Right renal pelvis (tissue), 4 donors: ENCODE data around the gene PLD1. TPM values are rescaled to one million over a fixed set of nuclear protein-coding genes. Genes with fewer than 3 reads are reported as not detected.
"Not testable (repeated sequence)": the region's sequence is repeated elsewhere in the genome, so short reads cannot be mapped to it uniquely, and the experiment has no call there.

Experiments
- DNase-seq, 4 donors: peaks; one replicate each; pipeline ENCODE4 v3.0.0-alpha.2; 2013; ENCODE audit warnings: low read depth in 4 of 4, low spot score in 3 of 4, missing footprints in 1 of 4
- polyA plus RNA-seq, 4 donors: library from polyadenylated mRNA; unstranded; fragments of 120-200 nt; gene quantifications; one replicate each; pipeline ENCODE4 v1.2.1, GENCODE V29; 2013; ENCODE audit not compliant: insufficient read length in 4 of 4

PLD1 gene
- polyA plus RNA-seq, 4 donors, result 9.8 to 12.7 (median 10.9) TPM

DNA sequence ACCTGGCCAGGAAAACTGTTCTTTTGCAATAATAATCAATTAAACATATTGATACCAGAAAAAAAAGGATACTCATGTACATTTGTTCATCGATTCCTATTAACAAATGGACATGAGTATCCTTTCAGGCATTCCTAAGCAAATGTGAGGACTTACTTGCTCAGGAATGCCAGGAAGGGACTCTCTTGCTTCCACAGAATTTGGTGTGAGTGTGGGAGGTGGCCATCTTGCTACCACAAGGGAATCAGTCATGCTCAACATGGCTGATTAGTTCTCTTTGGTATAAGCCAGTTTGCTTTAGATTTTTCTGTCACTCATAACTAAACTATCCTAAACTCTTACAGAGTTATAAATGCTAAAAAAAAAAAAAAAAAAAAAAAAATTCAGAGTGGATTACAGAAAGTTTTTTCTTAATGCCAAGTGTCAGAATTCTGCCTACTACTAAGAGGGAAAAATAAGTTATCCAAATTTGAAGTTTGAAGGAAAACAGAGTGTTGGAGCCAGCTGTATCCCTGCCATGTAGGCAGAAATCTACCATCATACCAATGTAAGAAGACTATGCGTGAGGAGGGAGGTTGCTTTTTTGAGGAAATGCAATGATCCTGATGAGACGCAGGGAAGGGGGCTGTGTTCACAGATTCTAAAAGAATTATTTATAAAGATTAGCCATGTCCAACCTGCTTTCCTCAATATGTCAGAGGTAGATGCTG is 98.7 kb downstream of the PLD1 start:
- DNase-seq, result no peak

DNA sequence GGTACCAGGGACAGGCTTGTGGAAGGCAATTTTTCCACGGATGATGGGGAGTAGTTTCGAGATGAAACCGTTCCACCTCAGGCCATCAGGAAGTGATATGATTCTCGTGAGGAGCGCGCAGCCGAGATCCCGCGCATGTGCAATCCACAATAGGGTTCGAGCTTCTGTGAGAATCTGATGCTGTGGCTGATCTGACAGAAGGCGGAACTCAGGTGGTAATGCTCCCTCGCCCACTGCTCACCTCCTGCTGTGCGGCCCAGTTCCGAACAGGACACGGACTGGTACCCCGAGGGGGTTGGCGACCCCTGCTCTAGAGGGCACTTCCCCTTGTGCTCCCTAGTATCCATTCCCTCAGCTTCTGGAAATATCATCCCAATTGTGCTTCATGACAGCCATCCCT is 99.9 kb downstream of the PLD1 start:
- DNase-seq, result no peak

DNA sequence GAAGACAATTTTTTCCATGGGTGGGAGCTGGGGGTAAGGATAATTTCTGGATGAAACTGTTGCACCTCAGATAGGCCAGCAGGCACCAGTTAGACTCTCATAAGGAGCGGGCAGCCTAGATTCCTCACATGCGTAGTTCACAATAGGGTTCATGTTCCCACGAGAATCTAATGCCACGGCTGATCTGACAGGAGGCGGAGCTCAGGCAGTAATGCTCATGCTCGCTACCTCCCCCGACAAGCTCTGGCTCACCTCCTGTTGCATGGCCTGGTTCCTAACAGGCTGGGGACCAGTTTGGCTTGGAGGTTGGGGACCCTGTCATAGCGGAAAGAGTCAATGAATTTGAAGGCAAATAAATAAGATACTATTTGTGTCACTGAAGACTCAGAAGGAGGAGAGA is 105.5 kb downstream of the PLD1 start:
- DNase-seq, result no peak

DNA sequence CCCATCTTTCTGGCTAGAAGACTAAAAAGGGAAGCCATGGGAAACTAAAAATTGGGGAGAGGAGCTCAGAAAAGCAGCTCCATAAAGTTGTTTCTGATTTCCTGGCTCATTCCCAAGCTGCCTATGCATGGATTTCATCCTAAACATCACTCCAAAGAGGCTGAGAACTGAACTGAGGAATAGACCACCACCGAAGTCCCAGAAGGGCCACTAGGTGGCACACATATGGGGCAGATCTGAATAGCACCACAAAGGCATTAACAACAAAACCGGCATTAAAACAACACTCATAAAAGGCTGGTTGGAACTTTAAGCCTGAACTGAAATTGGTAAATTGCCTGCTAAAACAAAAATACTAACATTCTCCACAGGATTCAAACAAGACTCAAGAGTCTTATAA is 106.3 kb downstream of the PLD1 start:
- DNase-seq, result no peak

DNA sequence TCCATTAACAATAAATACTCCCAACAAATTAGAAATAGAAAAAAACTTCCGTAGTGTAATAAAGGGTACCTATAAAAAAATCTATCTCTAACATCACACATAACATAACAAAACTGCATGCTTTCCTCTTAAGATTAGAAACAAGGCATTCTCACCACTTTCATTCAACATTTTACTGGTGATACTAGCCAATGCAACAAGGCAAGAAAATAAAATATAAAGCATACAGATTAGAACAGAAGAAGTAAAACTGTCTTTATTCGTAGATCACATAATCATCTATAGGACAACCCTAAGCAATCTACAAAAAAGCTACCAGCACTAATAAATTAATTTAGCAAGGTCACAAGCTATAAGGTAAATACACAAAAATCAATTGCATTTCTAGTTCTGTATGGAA is 107.1 kb downstream of the PLD1 start:
- no peak for DNase-seq

DNA sequence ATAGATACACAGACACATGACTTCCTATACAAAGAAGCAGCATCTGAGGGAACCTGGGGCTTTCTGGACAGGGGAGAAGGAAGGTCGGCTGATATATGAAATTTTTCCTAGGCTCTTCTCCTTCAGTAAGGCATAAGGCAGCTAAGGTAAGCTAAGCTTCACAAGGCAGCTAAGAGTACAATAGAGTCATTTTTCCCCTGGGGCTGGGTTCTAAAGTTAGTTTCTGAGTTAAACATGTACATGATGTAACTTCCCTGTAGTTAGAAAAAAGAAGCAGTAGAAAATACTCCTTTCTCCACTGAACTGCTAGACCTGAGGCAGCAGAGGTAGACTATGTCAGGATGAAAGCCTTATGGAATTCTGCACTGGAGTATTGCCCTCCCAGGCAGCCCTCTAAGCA is 109.6 kb downstream of the PLD1 start:
- no peak for DNase-seq

DNA sequence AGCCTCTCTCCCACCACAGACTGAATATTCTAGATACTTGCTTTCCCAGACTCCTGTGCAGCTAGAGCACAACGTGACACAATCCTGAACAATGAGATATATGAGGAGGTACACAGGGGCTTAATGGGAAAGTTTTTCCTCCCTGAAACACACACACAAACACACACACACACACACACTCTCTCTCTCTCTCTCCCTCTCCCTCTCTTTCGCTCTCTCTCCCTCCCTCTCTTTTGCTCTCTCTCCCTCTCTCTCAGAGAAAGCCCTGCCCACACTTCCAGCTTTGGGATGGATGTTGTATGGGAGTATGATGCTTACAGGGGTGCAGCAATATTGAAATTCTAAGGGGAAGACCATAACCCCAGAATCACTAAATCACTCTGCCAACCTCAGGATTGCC is 110.1 kb downstream of the PLD1 start:
- no peak for DNase-seq

DNA sequence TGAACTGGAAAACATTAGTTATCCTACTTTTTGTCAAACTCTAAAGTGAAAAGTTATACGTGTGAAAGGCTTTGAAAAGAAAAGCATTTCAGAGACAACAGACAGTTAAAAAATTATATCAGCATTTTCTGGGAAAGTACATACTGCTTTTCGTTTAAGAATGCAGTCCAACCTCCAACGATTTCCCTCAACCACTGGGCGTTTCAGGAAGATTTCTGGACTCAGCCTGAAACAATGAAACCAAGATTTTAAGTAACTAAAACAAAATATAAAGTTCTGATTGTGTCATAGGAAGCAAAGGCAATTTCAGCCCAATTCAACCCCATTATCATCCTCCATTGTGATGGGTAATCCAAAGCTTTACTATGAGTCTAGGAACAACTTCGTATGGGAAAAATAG is 110.7 kb downstream of the PLD1 start:
- DNase-seq, result no peak

DNA sequence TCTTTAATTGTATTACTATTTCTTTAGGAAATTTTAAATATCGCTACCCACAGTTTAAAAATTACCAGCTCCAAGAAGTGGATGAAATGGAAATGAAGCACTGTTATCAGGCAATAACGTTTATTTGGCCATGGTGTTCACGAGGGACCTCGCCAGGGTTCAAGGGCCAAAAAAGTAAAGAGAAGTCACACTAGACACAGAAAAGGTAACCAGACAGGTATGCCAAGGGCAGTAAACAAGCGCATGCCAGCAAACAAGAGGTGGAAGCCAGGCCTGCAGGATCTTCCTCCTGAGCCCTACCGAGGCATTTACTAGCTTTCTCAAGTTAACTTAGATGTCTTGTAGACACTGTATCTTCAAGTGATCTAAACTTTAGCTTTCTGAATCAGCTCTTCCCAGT is 113.5 kb downstream of the PLD1 start:
- DNase-seq, result no peak

DNA sequence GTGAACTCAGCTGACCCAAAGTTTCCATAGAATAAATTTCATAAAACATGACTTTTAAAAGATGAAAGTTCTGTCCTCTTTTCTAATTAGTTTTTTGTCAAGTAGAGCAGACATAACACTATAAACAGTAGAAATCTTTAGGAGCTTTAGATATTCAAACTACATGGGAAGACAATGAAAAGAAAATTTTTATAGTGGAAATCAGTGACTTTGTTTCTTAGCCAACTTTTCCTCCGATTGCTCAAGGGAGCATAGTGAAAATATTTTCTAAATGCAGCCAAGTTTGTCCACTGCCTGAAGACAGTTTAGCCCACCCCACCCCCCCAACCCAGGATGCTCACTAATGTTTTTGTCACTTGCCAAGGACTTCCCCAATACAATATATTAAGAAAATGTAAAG is 114.9 kb downstream of the PLD1 start:
- DNase-seq, result no peak

DNA sequence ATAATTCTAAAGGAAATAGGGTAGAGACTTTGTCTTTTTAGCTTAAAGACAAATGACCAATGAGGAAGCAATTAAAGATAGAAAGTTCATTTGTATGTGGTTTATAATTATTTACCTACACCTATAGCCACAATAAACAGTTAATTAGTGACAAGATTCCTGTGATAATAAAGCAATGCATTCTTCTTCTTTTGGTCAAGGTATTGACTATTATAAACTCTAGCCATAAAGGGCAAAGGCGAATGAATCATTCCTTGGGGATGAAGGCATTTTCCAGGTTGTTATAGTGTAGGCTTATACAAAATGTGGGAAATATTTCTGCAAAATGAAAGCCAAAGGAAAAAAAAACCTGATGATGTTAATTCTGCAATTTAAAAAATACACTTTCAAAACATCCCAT is 115.4 kb downstream of the PLD1 start:
- no peak for DNase-seq

DNA sequence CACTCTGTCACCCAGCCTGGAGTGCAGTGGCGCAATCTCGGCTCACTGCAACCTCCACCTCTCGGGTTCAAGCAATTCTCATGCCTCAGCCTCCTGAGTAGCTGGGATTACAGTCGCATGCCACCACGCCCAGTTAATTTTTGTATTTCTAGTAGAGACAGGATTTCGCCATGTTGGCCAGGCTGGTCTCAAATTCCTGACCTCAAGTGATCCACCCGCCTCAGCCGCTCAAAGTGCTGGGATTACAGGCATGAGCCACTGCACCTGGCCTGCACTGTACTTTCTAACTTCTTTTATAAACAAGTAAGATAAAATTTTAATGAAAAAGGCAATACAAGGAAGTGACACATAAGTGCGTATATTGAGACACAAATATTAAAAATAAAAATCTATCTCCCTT is 117.7 kb downstream of the PLD1 start:
- not testable (repeated sequence) for DNase-seq

DNA sequence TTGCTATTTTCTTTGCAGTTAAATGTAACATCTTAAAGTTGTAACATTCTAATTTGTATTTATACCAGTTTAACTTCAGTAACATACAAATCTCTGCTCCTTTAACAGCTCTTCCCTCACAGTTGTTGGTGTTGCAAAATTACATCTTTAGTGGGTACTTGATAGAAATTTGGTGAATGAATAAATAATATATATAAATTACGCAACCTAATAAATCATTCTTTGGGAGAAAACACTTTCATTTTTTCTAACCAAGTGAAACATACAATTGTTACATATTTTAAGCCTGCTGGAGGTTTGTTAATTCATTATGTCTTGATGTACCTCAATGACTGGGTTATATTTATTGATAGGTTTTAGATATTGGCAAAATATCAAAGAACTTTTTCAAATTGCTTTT is 118.8 kb downstream of the PLD1 start:
- DNase-seq, result no peak

DNA sequence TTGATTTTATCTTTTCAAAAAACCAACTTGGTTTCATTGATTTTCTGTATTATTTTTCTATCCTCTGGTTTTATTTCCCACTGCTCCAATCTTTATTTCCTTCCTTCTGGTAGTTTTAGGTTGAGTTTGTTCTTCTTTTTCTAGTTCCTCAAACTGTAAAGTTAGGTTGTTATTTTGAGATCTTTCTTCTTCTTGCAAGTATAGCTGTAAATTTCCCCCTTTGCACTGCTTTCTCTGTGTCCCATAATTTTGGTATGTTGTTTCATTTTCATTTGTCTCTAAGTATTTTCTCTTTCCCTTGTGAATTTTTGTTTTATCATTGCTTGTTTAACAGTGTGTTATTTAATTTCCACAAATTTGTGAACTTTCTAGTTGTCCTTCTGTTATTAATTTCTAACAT is 120.0 kb downstream of the PLD1 start:
- no peak for DNase-seq

DNA sequence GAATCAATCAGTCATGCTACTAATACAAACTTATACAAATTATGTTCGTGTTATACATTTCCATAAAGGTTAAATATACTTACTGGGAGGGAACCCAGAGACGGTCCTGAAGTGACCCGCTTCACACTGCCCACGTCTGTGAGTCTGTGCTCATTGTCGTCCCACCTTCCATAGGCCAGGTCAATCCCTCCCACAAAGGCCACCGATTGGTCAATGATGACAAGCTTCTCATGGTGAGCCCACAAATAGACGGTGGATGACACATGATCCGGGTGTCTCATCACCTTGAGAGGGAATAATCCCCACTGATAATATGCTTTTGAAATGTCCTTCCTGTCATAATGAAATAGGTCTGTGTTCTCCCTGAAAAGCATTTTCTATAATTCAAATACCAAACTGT is 121.7 kb downstream of the PLD1 start:
- no peak for DNase-seq

DNA sequence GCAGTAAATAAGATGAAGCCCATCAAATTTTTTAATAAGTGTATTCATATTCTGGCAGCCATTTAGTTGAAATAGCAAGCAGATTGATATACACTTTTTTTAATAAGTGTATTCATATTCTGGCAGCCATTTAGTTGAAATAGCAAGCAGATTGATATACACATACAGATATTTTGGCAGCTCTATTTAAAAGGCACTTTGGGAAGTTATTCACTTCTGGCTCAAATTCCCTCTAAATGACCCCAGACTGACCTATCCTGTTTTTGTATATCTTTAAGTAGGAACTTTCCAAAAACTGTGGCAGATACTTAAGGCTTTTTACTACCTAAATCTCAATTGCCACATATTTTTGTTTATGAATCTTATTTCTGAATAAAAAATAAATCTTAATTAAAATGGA is 122.3 kb downstream of the PLD1 start:
- DNase-seq, result no peak

DNA sequence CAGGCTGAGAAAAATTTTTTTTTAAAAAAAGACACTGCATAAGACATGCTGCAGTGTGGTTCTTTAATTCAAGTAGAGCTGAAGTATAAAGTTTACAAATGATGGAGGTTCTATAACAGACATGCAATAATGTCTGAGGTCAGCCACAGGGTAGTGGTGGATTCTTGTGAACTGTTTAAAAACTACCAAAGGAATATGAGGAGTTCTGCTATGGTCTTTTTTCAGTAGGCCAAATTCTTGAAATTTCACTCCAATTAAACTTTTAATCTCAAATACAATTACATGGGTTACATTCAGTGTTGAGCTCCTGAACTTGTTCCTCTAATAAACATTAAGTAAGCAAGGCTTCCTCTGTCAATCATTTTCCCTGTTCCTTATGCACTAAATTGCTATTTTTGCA is 122.7 kb downstream of the PLD1 start:
- DNase-seq, result no peak

DNA sequence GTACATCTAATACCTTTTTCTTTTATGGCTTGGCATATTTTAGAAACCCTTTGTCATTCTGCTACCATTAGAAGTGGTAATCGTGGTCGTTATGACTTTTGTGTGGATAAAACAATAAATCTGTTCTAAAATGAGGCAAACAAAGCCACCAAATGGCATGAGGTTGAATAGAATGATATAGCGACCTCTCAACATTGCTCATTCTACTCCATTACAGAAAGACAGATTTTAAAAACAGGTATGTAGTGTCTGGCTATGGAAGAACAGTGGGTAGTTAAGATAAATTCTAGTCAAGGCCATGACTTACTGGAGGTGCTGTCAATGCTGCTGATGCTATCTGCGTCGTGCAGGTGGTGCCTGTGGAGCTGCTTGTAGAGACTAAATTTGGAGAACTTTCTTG is 123.2 kb downstream of the PLD1 start:
- DNase-seq, result no peak

DNA sequence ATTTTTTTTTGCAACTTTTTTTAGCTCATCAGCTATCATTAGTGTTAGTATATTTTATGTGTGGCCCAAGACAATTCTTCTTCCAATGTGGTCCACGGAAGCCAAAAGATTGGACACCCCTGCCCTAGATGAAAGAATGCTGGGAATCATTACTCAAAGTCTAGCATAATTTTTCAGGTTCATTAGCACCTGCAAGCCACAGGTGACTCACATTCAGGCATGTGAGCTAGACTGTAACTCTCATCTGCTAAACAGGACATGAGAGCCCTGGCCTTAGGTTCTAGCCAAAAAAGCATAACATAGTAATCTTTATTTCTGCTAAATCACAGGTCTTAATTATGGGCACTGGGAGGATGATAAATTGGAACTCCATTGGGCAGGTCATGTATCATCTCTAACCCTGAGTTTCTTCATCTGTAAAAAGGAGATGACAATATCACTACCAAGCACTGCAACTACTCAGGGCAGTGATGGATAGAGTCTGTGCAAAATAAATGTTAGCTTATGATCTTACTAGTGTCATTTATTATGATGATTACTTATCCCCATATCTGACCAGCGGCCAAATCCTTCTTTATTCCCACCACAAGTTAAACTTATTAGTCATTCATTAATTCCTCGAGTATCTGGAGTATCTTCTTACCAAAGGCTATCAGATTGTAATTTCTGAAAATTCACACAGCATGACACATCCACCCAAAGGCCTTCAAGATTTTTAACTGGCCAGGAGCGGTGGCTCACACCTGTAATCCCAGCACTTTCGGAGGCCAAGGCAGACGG is 125.0 kb downstream of the PLD1 start:
- no peak for DNase-seq

DNA sequence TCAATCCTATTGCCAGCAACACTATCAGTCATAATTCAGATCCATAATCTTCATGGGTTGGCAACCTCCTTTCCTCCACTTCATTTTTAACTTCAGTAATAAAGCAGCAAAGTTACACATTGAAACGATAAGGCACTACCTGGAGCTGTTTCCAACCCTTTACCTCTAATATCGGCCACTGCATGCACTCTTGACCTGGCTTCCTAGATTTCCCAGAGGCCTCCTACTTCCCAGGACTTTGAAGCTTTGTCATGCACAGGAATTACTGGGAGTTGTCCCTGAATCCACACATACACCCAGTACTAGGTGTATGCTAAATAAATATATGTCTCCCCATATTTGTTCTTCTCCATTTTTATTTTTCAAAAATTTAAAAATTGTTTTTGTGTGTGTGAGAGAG is 126.1 kb downstream of the PLD1 start:
- no peak for DNase-seq

DNA sequence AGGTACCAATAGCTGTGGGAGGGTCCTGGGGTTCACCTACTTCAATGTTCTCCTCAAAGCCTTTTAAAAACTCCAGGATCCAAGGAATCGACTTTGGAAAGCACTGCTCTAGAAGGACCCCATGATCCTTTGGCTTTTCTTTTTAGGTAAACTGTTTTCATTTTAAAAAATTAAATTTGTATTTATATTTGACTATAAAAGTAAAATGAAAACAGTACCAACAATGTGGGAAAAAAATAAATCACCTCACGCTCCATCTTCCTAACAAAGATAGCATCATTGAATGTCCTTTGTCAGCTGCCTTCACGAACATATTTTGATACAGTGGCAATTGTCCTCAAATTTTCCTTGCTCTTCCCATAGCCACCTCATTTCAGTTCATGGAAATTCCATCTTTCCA is 127.5 kb downstream of the PLD1 start:
- no peak for DNase-seq

DNA sequence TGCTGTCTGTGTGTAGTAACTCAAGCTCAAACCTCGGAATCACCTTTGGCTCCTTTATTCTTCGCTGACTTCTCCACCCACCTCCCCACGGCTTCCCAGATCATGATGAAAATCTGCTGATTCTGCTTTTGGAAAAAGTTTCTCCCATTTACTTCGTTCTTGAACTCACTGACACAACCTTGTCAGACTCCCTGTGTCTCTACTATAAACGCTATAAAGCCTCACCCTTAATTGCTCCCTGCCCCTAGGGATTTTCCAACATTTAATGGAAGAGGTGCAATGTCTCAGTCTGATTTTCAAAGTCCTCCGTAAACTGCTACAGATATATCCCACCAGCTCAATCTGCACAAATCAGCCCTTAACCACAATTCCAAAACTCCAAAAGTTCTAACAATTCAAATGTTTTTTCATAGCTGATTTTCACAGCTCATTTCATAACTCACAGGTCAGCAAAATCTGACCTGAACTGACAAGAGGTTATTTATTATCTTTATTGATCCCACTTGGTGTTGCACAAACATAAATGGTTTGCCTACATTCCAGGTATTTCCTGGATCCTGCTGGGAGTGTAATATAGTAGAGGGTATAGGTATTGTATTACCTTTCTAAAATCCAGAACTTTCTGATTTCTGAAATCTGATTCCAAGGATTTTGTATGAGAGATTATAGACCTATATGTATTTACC is 129.4 kb downstream of the PLD1 start:
- no peak for DNase-seq
